Measurements from ENCODE around the gene USP17L17.
"Not testable (repeated sequence)": the region's sequence is repeated elsewhere in the genome, so short reads cannot be mapped to it uniquely, and the experiment has no call there.

The USP17L17 gene, protein sequence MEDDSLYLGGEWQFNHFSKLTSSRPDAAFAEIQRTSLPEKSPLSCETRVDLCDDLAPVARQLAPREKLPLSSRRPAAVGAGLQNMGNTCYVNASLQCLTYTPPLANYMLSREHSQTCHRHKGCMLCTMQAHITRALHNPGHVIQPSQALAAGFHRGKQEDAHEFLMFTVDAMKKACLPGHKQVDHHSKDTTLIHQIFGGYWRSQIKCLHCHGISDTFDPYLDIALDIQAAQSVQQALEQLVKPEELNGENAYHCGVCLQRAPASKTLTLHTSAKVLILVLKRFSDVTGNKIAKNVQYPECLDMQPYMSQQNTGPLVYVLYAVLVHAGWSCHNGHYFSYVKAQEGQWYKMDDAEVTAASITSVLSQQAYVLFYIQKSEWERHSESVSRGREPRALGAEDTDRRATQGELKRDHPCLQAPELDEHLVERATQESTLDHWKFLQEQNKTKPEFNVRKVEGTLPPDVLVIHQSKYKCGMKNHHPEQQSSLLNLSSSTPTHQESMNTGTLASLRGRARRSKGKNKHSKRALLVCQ

DNA sequence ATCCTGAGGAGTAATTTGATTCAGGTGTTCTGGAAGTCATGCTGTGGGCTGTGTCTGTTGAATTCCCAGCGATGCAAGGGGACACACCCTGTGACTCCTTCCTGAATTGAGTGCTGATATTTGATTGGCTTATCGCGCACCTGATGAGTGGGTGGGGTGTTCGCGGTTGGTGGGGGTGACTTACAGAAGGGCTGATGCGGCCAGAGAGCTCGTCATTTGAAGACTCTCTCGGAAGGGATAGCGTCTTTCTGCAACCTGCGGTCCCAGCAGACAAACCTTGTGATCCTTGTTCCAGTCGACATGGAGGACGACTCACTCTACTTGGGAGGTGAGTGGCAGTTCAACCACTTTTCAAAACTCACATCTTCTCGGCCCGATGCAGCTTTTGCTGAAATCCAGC lies at the start of gene USP17L17:
Gene USP17L17 (plus strand): TSS at position 301 of the 400 bp plus-strand sequence. CDS start 0 bp downstream, at position 301.
- not testable (repeated sequence) for DNase-seq

DNA sequence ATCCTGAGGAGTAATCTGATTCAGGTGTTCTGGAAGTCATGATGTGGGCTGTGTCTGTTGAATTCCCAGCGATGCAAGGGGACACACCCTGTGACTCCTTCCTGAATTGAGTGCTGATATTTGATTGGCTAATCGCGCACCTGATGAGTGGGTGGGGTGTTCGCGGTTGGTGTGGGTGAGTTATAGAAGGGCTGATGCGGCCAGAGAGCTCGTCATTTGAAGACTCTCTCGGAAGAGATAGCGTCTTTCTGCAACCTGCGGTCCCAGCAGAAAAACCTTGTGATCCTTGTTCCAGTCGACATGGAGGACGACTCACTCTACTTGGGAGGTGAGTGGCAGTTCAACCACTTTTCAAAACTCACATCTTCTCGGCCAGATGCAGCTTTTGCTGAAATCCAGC lies 33.3 kb upstream of the USP17L17 start, which contains the start of gene USP17L10:
Gene USP17L10 (plus strand): TSS at position 301 of the 400 bp plus-strand sequence. CDS start 0 bp downstream, at position 301.
- DNase-seq, result not testable (repeated sequence)

DNA sequence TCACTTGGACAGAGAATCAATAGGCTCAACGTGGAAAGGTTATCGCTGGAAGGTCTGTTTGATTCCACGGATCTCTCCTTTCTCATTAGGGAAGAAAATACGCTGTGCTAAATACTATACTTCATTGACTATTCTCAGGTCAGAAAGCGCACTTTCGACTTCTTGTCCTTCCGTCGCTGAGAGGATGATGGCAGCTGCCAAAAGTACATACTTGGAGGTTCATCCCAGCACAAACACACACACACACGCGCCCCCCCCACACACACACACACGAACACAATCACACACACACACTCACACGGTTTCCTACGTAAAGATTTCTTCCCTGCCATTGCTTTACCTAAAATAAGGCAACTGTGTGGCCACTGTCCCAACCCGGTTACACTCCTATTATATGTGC lies 29.0 kb upstream of the USP17L17 start:
- not testable (repeated sequence) for DNase-seq

DNA sequence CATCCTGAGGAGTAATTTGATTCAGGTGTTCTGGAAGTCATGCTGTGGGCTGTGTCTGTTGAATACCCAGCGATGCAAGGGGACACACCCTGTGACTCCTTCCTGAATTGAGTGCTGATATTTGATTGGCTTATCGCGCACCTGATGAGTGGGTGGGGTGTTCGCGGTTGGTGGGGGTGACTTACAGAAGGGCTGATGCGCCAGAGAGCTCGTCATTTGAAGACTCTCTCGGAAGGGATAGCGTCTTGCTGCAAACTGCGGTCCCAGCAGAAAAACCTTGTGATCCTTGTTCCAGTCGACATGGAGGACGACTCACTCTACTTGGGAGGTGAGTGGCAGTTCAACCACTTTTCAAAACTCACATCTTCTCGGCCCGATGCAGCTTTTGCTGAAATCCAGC lies 28.6 kb upstream of the USP17L17 start, which contains the start of gene USP17L11:
Gene USP17L11 (plus strand): TSS at position 301 of the 400 bp plus-strand sequence. CDS start 0 bp downstream, at position 301.
- not testable (repeated sequence) for DNase-seq

DNA sequence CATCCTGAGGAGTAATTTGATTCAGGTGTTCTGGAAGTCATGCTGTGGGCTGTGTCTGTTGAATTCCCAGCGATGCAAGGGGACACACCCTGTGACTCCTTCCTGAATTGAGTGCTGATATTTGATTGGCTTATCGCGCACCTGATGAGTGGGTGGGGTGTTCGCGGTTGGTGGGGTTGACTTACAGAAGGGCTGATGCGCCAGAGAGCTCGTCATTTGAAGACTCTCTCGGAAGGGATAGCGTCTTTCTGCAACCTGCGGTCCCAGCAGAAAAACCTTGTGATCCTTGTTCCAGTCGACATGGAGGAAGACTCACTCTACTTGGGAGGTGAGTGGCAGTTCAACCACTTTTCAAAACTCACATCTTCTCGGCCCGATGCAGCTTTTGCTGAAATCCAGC lies 23.8 kb upstream of the USP17L17 start, which contains the start of gene USP17L12:
Gene USP17L12 (plus strand): TSS at position 301 of the 400 bp plus-strand sequence. CDS start 0 bp downstream, at position 301.
- DNase-seq, result not testable (repeated sequence)

DNA sequence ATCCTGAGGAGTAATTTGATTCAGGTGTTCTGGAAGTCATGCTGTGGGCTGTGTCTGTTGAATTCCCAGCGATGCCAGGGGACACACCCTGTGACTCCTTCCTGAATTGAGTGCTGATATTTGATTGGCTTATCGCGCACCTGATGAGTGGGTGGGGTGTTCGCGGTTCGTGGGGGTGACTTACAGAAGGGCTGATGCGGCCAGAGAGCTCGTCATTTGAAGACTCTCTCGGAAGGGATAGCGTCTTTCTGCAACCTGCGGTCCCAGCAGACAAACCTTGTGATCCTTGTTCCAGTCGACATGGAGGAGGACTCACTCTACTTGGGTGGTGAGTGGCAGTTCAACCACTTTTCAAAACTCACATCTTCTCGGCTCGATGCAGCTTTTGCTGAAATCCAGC lies 19.1 kb upstream of the USP17L17 start, which contains the start of gene USP17L13:
Gene USP17L13 (plus strand): TSS at position 301 of the 400 bp plus-strand sequence. CDS start 0 bp downstream, at position 301.
- not testable (repeated sequence) for DNase-seq

DNA sequence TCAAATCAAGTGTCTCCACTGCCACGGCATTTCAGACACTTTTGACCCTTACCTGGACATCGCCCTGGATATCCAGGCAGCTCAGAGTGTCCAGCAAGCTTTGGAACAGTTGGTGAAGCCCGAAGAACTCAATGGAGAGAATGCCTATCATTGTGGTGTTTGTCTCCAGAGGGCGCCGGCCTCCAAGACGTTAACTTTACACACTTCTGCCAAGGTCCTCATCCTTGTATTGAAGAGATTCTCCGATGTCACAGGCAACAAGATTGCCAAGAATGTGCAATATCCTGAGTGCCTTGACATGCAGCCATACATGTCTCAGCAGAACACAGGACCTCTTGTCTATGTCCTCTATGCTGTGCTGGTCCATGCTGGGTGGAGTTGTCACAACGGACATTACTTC lies 13.4 kb upstream of the USP17L17 start:
- DNase-seq, result not testable (repeated sequence)

DNA sequence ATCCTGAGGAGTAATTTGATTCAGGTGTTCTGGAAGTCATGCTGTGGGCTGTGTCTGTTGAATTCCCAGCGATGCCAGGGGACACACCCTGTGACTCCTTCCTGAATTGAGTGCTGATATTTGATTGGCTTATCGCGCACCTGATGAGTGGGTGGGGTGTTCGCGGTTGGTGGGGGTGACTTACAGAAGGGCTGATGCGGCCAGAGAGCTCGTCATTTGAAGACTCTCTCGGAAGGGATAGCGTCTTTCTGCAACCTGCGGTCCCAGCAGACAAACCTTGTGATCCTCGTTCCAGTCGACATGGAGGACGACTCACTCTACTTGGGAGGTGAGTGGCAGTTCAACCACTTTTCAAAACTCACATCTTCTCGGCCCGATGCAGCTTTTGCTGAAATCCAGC lies 9.6 kb upstream of the USP17L17 start, which contains the start of gene USP17L15:
Gene USP17L15 (plus strand): TSS at position 301 of the 400 bp plus-strand sequence. CDS start 0 bp downstream, at position 301.
- DNase-seq, result not testable (repeated sequence)

DNA sequence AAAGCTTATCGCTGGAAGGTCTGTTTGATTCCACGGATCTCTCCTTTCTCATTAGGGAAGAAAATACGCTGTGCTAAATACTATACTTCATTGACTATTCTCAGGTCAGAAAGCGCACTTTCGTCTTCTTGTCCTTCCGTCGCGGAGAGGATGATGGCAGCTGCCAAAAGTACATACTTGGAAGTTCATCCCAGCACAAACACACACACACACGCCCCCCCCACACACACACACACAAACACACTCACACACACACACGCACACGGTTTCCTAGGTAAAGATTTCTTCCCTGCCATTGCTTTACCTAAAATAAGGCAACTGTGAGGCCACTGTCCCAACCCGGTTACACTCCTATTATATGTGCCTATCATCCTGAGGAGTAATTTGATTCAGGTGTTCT lies 5.2 kb upstream of the USP17L17 start:
- DNase-seq, result not testable (repeated sequence)

DNA sequence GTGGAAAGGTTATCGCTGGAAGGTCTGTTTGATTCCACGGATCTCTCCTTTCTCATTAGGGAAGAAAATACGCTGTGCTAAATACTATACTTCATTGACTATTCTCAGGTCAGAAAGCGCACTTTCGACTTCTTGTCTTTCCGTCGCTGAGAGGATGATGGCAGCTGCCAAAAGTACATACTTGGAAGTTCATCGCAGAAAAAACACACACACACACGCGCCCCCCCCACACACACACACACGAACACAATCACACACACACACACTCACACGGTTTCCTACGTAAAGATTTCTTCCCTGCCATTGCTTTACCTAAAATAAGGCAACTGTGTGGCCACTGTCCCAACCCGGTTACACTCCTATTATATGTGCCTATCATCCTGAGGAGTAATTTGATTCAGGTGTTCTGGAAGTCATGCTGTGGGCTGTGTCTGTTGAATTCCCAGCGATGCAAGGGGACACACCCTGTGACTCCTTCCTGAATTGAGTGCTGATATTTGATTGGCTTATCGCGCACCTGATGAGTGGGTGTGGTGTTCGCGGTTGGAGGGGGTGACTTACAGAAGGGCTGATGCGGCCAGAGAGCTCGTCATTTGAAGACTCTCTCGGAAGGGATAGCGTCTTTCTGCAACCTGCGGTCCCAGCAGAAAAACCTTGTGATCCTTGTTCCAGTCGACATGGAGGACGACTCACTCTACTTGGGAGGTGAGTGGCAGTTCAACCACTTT lies 4.4 kb downstream of the USP17L17 start, which contains the start of gene USP17L18:
Gene USP17L18 (plus strand): TSS at position 678 of the 728 bp plus-strand sequence. CDS start 0 bp downstream, at position 678.
- DNase-seq, result not testable (repeated sequence)

DNA sequence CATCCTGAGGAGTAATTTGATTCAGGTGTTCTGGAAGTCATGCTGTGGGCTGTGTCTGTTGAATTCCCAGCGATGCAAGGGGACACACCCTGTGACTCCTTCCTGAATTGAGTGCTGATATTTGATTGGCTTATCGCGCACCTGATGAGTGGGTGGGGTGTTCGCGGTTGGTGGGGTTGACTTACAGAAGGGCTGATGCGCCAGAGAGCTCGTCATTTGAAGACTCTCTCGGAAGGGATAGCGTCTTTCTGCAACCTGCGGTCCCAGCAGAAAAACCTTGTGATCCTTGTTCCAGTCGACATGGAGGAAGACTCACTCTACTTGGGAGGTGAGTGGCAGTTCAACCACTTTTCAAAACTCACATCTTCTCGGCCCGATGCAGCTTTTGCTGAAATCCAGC lies 9.4 kb downstream of the USP17L17 start, which contains the start of gene USP17L19:
Gene USP17L19 (plus strand): TSS at position 301 of the 400 bp plus-strand sequence. CDS start 0 bp downstream, at position 301.
- not testable (repeated sequence) for DNase-seq

DNA sequence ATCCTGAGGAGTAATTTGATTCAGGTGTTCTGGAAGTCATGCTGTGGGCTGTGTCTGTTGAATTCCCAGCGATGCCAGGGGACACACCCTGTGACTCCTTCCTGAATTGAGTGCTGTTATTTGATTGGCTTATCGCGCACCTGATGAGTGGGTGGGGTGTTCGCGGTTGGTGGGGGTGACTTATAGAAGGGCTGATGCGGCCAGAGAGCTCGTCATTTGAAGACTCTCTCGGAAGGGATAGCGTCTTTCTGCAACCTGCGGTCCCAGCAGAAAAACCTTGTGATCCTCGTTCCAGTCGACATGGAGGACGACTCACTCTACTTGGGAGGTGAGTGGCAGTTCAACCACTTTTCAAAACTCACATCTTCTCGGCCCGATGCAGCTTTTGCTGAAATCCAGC lies 14.1 kb downstream of the USP17L17 start, which contains the start of gene USP17L20:
Gene USP17L20 (plus strand): TSS at position 301 of the 400 bp plus-strand sequence. CDS start 0 bp downstream, at position 301.
- not testable (repeated sequence) for DNase-seq

DNA sequence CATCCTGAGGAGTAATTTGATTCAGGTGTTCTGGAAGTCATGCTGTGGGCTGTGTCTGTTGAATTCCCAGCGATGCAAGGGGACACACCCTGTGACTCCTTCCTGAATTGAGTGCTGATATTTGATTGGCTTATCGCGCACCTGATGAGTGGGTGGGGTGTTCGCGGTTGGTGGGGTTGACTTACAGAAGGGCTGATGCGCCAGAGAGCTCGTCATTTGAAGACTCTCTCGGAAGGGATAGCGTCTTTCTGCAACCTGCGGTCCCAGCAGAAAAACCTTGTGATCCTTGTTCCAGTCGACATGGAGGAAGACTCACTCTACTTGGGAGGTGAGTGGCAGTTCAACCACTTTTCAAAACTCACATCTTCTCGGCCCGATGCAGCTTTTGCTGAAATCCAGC lies 18.9 kb downstream of the USP17L17 start, which contains the start of gene USP17L21:
Gene USP17L21 (plus strand): TSS at position 301 of the 400 bp plus-strand sequence. CDS start 0 bp downstream, at position 301.
- DNase-seq, result not testable (repeated sequence)

DNA sequence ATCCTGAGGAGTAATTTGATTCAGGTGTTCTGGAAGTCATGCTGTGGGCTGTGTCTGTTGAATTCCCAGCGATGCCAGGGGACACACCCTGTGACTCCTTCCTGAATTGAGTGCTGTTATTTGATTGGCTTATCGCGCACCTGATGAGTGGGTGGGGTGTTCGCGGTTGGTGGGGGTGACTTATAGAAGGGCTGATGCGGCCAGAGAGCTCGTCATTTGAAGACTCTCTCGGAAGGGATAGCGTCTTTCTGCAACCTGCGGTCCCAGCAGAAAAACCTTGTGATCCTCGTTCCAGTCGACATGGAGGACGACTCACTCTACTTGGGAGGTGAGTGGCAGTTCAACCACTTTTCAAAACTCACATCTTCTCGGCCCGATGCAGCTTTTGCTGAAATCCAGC lies 23.6 kb downstream of the USP17L17 start, which contains the start of gene USP17L22:
Gene USP17L22 (plus strand): TSS at position 301 of the 400 bp plus-strand sequence. CDS start 0 bp downstream, at position 301.
- DNase-seq, result not testable (repeated sequence)

DNA sequence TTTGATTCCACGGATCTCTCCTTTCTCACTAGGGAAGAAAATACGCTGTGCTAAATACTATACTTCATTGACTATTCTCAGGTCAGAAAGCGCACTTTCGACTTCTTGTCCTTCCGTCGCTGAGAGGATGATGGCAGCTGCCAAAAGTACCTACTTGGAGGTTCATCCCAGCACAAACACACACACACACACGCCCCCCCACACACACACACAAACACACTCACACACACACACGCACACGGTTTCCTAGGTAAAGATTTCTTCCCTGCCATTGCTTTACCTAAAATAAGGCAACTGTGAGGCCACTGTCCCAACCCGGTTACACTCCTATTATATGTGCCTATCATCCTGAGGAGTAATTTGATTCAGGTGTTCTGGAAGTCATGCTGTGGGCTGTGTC lies 28.0 kb downstream of the USP17L17 start:
- not testable (repeated sequence) for DNase-seq

Data from activated CD4-positive, CD25-positive, alpha-beta regulatory T cell (primary cell).